ENCODE results near the gene FAM110C. TPM values are rescaled to one million over a fixed set of nuclear protein-coding genes. Genes with fewer than 3 reads are reported as not detected.
"Not testable (repeated sequence)": the region's sequence is repeated elsewhere in the genome, so short reads cannot be mapped to it uniquely, and the experiment has no call there.

FAM110C gene
- total RNA-seq, 1 donor from 2014 or later, result 0.58 TPM

DNA sequence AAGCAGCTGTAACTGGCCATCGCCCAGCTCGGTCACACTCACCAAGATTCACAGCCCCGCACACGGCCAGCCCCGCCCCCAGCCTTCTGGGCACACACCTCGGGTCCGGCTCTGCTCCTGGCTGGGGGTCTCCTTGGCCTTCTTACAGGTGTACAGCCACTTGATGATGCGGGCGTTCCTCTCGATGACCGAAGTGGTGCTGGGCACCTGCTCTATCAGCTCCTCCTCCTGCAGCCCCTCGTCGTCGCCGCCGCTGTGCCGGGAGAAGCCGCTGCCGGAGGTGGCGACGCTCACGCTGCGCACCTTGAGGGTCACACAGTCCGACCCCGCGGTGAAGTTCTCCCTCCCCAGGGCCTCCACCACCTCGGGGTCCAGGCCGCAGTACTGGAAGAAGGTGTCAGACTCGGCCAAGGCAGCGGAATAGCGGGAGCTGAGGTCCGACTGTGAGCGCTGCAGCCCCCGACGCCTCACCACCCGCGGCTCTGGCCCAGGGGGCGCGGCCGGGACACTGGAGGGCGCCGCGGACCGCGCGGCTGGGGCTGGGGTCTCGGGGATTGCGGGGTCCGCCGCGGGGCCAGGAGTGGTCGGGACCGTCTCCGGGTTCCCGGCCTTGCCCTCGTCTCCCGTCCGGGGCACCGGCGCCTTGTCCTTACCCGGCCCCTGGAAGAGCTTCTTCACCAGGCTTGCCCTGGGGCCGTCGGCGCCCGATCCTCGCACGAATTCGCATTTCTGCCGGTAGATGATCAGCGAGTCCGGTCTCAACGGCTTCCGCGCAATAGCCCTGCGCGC, 769 bp downstream of the FAM110C start:
- no peak for ATAC-seq
- intact Hi-C loops (cut with DNase I), result no loop called here
- no peak for DNase-seq (ENCODE audit: low spot score)

DNA sequence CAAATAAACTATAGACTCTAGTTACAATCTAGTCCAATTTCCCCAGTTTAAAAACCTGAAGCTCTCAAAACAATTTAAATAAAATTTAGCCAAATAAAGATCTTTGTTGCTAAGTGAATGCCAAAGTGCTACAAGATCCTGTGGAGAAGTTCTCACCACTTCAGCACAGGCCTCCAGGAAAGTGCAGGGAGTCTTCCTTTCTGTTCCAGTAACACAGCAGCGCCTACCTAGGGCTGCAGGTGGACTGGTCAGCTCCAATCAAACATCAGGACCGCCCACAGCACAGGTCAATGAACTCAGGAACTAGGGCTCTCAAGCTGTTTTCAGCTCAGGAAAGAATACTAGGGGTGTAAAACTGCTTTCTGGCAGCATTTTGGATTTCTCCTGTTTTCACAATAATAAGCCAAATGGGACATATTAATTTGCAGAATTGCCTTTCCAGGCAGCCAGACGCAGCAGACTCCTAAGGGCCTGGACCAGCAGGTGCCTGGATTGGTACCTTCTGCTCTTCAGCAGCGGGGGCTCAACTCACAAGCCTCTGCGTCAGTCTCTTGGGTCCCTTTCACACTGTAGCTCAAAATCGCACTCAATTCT, 1.5 kb downstream of the FAM110C start:
- DNase-seq (ENCODE audit: low spot score) (no peak), ATAC-seq (no peak)
- intact Hi-C loops (cut with DNase I), result no loop called here

DNA sequence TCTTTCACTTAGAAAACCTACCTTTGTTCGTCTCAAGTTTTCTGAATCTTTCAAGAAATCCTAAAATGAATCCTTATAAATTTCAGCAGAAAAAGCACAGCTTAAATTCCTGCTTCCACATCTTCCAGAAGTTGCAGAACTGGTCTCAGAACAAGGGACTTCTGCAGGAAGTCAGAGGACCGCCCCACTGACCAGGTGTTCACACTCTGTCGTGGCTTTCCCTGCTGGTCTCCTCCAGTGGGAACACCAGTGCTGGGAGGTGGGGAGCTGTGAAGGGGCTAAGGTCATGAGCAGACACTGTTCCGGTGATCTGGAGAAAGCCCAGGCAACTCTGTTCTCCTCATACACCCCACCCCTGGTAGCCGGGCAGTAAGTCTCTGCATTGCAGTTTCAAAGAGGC, 3.5 kb downstream of the FAM110C start:
- ATAC-seq (no peak), DNase-seq (ENCODE audit: low spot score) (no peak)
- intact Hi-C loops (cut with DNase I), result no loop called here

DNA sequence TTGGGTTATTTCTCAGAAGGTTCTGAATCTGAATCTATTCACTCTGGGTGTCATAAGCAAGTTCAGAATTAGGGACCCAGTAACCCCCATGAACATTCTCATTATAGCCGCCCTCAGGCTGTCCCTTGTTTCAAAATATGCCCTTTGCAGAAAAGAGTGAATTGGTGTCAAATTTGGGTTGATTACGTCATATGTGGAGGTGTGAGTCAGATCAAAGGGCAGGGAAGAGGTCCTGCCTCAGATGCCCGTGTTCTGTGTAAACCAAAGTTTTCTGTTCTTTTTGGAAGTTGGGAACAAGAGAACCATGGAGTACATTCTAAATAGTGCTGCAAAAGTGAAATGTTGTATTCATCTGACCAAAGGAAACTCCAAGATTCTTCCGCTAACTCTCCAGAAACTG, 5.8 kb downstream of the FAM110C start:
- intact Hi-C loops (cut with DNase I), result no loop called here
- DNase-seq (ENCODE audit: low spot score), result no peak
- ATAC-seq, result no peak

DNA sequence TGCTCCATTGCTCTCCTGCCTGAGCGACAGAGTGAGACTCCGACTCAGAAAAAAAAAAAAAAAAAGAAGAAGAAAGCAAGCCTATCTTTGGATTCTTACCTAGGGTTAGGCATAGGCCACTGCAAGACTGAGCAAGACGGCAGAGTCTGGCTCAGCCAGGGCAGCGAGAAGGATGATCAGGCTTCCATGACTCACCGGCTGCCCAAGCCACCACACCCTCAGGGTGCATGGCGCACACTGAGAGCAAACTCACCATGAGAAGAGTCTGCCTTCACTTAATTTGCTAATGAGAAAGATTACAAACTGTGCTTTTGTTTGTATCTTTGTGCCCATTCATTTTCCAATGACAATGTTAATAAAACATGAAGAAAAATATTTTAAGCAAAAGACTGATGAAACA, 8.2 kb downstream of the FAM110C start:
- ATAC-seq, result no peak
- intact Hi-C loops (cut with DNase I), result no loop called here
- no peak for DNase-seq (ENCODE audit: low spot score)

DNA sequence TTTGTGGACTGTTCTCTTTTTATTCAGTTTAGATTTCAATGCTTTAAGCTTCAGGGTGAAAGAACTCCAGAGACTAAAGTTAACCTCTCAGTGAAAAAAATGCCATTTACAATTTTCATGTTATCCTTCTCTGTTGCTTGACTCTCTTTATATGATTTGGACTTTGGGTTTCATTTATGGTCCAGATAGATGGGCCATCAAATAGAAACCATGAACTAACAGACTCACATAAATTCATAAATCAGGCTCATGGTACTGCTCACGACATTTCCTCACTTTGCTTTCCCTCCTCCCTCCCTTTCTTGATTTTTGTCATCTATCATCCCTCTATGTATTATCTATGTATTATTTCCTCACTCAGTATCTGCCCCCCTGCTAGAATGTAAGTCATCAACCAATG, 10.0 kb downstream of the FAM110C start:
- ATAC-seq (no peak), DNase-seq (ENCODE audit: low spot score) (no peak)
- intact Hi-C loops (cut with DNase I), result no loop called here

DNA sequence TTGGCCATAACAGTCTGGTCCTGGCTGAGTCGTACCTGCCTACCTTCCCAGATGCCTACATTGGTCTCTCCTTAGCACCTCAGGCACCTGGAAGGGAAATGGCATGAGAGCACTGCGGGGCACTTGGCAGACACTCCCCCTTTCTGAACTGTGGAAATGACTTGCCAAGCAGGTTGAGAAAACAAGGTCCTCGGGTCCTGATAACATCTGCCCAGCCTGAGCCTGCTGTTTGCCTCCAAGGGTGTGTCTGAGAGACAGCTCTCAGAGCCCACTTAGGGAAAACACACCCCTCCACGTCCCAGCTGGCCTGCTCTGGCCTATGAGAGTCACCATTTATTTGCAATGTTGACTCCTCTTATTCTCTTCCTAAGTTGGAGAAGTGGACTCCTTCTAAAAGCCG, 10.5 kb downstream of the FAM110C start:
- intact Hi-C loops (cut with DNase I), result no loop called here
- DNase-seq (ENCODE audit: low spot score) (no peak), ATAC-seq (no peak)

DNA sequence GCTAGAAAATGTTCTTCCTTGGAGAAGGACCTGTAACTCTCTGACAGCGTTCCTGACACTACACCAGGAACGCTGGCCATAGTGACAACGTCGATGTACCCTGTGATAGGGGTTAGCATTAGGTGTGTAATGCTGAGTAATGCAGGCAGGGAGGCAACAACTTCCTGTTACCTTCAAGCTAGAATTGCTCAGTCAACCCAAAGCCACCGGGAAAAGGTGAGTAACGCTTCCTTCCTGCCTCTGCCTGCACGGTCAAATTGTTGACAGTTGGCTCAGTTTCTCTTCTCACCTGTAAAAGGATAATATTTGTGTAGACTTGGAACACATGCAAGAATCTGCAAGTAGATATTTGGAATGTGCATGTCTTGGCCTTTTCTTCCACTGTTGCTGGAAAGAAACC, 12.7 kb downstream of the FAM110C start:
- DNase-seq (ENCODE audit: low spot score) (no peak), ATAC-seq (no peak)
- intact Hi-C loops (cut with DNase I), result no loop called here

DNA sequence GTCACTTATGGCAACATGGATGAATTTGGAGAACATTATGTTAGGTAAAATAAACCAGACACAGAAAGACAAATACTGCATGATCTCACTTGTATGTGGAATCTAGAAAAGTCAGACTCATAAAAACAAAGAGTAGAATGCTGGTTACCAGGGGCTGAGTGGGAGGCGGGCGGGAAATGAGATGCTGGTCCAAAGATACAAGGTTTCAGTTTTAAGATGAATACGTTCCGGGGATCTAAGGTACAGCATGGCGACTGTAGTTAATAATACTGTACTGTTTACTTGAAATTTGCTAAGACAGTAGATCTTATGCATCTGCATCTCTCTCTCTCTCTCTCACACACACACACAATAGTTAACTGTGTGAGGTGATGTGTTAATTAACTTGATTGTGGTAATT, 14.2 kb downstream of the FAM110C start:
- ATAC-seq, result no peak
- DNase-seq (ENCODE audit: low spot score), result no peak
- intact Hi-C loops (cut with DNase I), result no loop called here

DNA sequence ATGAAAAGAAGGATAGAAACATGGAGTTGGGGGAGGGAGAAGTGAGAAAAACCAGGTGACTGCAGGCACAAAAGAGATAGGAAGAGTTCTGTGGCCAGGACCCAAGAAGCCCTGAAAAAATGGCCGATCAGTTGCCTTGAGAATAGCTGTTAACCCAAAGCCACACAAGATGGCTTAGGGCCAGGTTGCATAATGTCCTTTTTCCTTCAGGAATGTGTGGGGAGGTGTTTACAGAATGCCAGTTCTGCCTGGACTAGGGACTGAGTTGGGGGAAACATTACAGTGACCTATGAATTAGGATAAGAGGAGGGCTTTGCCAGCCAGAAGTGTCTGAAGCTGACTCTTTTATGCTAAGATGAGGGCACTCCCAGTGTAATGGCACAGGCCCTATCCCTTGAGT, 17.1 kb downstream of the FAM110C start:
- no peak for DNase-seq (ENCODE audit: low spot score)
- intact Hi-C loops (cut with DNase I), result no loop called here
- ATAC-seq, result no peak

DNA sequence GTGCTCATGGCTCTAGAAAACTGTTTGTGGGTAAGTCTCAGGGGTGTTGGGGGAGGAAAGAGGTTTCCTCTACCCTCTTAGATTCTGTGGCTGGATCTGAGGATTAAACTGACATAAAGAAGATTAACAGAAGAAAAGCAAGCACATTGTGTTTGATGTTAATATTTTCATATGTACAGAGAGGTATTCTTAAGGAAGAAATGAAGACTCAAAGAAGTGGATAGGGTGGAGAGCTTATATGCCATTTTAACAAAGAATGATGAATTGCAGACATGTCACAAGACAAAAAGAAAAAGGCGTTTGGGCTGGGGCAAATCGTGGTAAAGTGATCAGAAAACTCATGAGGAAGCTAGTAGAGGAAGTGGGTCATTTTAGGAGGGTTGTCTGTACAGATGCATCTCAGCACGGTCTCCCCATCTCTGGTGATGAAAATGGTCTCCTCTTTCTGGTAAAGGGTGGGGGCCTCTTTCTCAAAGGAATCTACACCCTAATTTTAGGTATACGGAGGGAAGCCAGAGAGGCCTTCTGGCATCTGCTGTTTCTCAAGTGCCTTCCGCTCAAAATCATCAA, 17.8 kb downstream of the FAM110C start:
- DNase-seq (ENCODE audit: low spot score), result no peak
- intact Hi-C loops (cut with DNase I), result no loop called here
- no peak for ATAC-seq

DNA sequence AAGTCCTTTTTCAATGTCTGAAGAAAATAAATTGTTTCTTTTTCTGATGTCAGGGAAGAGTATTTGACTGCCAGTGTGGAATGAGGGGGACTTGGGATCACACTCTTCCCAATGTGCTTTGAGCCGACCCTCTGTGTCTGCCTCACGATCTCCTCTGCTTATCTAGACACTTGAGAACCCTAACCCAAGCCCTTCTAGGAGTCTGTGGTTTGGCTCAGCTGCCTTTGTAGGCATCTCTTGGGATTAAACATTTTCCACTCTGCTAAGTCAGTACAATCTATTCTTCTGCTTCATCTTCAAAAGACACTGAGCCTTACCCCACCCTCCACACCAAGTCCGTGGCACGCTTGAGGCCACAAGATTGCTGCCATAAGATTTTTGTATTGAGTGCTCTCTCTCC, 19.4 kb downstream of the FAM110C start:
- intact Hi-C loops (cut with DNase I), result no loop called here
- DNase-seq (ENCODE audit: low spot score) (no peak), ATAC-seq (peak; percentile 84)

DNA sequence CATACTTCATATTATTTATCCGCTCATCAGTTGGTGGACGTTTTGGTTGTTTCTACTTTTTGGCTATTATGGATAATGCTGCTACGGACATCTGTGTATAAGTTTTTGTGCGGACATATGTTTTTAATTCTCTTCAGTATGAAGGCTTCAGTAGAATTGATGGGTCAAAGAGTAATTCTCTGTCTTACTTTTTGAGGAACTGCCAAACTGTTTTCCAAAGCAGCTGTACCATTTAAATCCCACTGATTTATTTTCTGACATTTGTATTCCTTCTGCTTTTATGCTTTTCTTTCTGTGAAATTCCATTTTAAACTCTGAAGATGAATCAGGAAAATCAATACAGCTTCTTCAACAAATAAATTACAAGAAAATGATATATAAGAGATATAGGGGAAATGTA, 20.8 kb downstream of the FAM110C start:
- DNase-seq (ENCODE audit: low spot score) (no peak), ATAC-seq (no peak)
- intact Hi-C loops (cut with DNase I), result no loop called here

DNA sequence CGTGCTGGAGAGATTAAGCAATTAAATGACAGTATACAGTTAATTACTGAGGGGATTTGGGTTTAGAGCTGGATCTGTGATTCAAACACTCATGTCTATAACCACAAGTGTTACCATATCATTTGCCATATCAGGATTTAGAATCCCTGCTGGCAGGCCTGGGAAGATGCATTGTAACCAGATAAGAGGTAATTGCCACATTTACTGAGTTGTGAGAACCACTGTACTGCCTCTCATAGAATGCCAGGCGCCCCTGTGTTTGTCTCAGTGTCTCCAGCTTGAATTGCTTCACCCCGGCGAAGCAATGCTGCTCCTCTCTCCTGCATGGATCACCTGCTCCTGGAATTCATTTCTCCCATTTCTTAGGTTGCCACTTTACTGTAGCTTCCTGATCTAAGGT, 21.7 kb downstream of the FAM110C start:
- DNase-seq (ENCODE audit: low spot score); intact Hi-C loops (cut with DNase I); ATAC-seq: not testable (repeated sequence)

DNA sequence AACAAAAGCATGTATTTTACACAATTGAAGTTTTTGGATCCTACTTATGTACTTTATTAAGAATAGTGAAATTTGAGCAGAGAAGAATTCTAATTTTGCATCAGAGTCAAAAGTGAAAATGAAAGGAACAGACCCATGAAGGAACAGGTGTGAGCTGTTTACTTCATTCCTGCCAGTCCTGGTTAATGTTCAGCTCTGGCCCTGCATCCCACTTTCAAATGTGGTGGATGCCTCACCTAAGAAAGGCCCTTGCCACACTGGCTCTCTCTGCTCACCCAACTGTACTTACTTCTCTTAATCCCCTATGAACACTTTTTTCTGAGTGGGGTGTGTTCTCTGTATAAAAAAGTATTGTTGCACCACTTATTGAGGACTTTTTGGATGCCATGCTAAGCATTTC, 22.2 kb downstream of the FAM110C start:
- no peak for ATAC-seq
- DNase-seq (ENCODE audit: low spot score), result no peak
- intact Hi-C loops (cut with DNase I), result no loop called here

DNA sequence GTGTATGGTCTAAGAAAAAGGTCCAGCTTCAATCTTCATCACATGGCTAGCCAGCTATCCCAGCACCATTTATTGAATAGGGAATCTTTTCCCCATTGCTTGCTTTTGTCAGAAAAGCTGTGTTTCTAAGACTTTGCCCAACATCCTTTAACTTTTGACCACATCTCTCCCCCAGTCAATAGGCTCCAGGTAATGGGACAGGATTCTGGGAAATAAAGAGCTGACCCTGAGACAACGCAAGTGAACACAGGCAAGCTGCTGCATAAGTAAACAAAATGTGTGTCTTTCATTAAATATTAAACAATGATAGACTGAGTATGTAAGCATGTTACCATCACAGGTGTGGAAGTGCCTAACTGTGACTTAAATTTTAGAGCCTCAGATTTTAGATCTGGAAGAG, 23.0 kb downstream of the FAM110C start:
- ATAC-seq (no peak), DNase-seq (ENCODE audit: low spot score) (no peak)
- intact Hi-C loops (cut with DNase I), result no loop called here

DNA sequence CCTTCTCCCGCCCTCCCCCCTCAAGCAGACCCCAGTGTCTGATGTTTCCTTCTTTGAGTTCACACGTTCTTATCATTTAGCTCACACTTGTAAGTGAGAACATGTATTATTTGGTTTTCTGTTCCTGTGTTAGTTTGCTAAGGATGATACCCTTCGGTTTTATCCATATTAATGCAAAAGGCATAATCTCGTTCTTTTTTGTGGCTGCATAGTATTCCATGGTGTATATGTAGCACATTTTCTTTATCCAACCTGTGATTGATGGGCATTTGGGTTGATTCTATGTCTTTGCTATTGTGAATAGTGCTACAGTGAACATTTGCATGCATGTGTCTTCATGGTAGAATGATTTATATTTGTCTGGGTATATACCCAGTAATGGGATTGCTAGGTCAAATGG, 24.1 kb downstream of the FAM110C start:
- intact Hi-C loops (cut with DNase I); ATAC-seq; DNase-seq (ENCODE audit: low spot score): not testable (repeated sequence)

DNA sequence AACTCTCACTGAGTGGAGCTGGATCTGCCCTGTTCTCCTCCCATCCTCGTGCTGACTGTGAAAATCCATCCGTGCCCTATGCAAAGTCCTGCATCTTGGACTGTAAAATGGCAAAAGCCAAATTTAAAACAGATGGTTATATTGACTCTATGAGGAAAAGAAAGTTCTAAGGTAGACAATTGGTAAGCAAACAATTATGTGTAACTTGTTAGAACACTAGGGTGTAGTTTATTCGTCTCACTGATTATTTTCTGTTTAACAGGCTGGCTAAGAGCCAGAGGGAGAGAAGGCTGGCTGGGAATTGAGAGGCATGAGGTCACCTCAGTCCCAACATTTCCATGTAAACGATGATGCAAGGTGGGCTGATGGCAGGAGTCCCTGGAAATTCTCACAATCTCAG, 26.0 kb downstream of the FAM110C start:
- ATAC-seq; intact Hi-C loops (cut with DNase I); DNase-seq (ENCODE audit: low spot score): not testable (repeated sequence)

DNA sequence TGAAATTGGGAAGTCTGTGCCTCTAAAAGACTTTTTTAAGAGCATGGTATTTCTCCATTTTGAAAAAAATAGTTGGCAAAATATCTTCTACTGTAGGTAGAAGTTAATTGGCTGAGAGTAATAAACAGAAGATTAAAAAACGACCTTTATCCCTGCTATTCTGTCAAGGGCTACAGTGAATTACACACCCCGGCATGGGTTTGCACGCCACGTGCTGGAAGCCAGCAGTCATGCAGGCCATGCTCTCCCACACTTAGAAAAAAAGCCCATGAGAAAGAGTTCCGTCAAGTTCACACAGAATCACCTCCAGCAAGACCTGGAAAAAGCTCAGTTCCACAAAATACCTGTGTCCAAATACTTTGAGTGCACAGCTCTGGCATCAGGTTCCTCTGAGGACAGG, 26.8 kb downstream of the FAM110C start:
- intact Hi-C loops (cut with DNase I), result no loop called here
- ATAC-seq, result no peak
- DNase-seq (ENCODE audit: low spot score), result no peak

DNA sequence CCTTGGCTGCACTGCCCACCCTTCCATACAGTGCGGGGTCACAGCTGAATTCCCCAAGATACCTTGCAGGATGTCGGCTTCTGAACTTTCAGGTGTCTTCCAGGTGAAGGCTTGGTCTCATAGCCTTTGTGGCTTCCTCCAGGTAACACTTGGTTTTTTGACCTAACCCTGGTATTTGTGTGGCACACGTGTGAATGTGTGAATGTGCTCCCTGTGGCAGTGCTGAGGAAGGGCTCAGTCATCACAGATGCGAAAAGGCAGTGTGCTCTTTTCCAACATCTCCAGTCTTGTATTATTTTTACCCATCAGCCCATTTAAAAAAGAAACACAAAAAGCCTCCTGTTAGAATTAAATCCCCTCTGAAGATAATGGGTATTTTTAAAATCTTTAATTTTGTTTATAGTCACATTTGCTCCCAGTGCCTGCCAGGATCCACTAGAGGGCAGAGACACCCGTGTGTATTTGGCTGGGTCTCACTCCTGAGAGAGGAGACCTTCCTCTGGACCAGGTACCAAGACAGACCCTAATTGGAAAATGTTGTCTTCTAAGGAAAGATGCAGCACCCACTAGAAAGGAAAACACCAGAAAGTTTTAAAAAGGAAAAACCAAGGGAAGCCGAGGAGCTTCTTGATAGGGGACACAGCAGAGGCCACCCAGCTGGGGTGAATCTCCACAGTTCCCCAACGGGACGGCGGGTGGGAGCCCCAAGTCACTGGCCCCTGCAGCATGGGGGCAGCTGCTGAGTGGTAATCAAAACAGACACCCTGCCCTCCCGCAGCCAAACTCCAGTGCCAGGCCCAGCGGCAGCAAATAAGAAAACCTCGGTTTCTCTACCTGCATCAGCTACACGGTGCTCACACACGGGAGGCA, 27.7 kb downstream of the FAM110C start:
- DNase-seq (ENCODE audit: low spot score), result no peak
- ATAC-seq, result no peak
- intact Hi-C loops (cut with DNase I), result no loop called here

Measured in sciatic nerve (tissue), 2 donors.